Activated T-helper 1 cell treated with anti-CD3 and anti-CD28 coated beads, Interleukin-12 subunit alpha, Interleukin-12 subunit beta, Interleukin-2, Interleukin-4 antibody, amounts not matched to agents 30 ng/mL and 10 ng/mL and 1 ng/mL, durations not matched to agents 14 hours and 24 hours and 36 hours (primary cell): Measurements from ENCODE around the gene ATOH8. TPM values are rescaled to one million over a fixed set of nuclear protein-coding genes. Genes with fewer than 3 reads are reported as not detected.

Experiments
- DNase-seq: peaks from one replicate; pipeline ENCODE4 v3.0.0; 2021; ENCODE audit warnings: low spot score
- H3K27ac Mint-ChIP-seq: one replicate; pipeline ENCODE4 v1.8.0; 2021; ENCODE audit warnings: mild to moderate bottlenecking, mixed read lengths
- H3K27me3 Mint-ChIP-seq: one replicate; pipeline ENCODE4 v1.8.0; 2022; ENCODE audit warnings: mild to moderate bottlenecking, moderate library complexity, mixed read lengths; ENCODE audit not compliant: insufficient read depth
- H3K36me3 Mint-ChIP-seq: one replicate; pipeline ENCODE4 v1.8.0; 2021; ENCODE audit warnings: low read depth, mixed read lengths
- H3K4me1 Mint-ChIP-seq: one replicate; pipeline ENCODE4 v1.8.0; 2021; ENCODE audit warnings: low read depth, mixed read lengths
- H3K4me3 Mint-ChIP-seq: one replicate; pipeline ENCODE4 v1.8.0; 2021; ENCODE audit warnings: mild to moderate bottlenecking, moderate library complexity, mixed read lengths
- H3K9me3 Mint-ChIP-seq: one replicate; pipeline ENCODE4 v1.8.0; 2021; ENCODE audit warnings: mixed read lengths
- intact Hi-C: fragments of 100-400 bp; cut with micrococcal nuclease; formaldehyde crosslinking; loops from one replicate; pipeline ENCODE4 v1.15.1; 2024
- total RNA-seq: library from RNA; stranded (reverse); gene quantifications from 2 replicates; pipeline ENCODE4 v1.2.3, GENCODE V29; 2022

ATOH8 gene, protein sequence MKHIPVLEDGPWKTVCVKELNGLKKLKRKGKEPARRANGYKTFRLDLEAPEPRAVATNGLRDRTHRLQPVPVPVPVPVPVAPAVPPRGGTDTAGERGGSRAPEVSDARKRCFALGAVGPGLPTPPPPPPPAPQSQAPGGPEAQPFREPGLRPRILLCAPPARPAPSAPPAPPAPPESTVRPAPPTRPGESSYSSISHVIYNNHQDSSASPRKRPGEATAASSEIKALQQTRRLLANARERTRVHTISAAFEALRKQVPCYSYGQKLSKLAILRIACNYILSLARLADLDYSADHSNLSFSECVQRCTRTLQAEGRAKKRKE
- 0.29 and 0.47 TPM in 2 replicates for total RNA-seq

DNA sequence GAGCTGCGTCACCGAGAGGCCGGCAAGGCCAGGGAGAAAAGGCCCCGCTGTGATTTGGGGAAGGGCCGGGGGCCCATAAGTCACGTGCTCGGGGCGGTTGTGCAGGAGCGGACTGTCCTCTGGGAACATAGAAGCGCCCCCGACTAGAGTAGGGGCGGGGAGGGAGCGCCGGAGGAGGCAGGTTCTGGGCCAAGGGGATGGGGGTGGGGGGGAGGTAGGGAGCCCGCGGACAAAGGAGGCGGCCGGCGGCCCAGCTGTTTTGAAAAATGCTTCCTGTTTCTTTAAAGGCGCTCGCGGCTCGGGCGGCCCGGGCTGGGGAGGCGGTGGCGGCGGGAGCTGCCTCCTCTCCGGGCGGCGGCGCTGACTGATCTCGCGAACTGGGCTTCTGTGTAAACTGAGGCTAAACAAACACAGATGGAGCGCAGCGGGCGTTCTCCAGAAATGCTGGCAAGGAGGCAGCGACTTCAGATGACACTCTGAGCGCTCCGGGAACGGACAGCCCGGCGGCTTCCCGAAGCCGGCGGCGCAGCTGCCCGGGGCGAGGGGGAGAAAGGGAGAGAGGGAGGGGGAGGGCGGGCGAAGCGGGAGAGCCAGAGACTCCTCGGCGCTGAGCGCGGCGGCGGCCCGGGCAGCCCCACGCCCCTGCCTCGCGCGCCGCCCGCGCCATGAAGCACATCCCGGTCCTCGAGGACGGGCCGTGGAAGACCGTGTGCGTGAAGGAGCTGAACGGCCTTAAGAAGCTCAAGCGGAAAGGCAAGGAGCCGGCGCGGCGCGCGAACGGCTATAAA lies at the start of gene ATOH8:
ATOH8 (plus strand) TSS at position 467 of the 788 bp plus-strand sequence; CDS start at position 666, 199 bp downstream.
- intact Hi-C loops = loop anchor here (1.0 to 5.0 kb wide), 2 partner anchors 74 to 284 kb away; no protein-coding TSS in a partner anchor

DNA sequence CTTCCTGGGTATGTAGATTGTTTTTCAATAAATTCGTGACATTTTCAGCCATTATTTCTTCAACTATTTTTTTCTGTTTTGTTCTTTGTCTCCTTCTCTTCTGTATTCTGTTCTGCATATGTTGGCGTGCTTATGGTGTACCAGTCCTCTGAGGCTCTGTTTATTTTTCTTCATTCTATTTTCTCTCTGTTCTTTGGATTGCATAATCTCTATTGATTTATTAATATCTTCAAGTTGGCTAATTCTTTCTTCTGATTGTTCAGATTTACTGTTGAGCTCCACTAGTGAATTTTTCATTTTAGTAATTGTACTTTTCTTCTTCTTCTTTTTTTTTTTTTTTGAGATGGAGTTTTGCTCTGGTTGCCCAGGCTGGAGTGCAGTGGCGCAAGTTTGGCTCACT lies 49.8 kb upstream of the ATOH8 start:
- H3K36me3 Mint-ChIP-seq = no peaks in the 10 kb centered on the region
- no peak for DNase-seq
- H3K27me3 Mint-ChIP-seq = no peaks in the 10 kb centered on the region
- H3K9me3 Mint-ChIP-seq = no peaks in the 10 kb centered on the region
- no peak overlapping the region for H3K4me3 Mint-ChIP-seq
- peak overlapping the region; percentile 68 for H3K27ac Mint-ChIP-seq
- intact Hi-C loops = no loop called here
- H3K4me1 Mint-ChIP-seq = peaks cover 66% of the 10 kb centered on the region

More for the DNA sequence above, at the start of gene ATOH8:
- DNase-seq = peak; percentile 30
- peak within 1 kb of the TSS; percentile 52 for H3K27ac Mint-ChIP-seq
- no peaks in the 10 kb centered on the region for H3K9me3 Mint-ChIP-seq
- H3K4me1 Mint-ChIP-seq = peaks cover 13% of the 10 kb centered on the region
- H3K4me3 Mint-ChIP-seq = peak within 1 kb of the TSS; percentile 86
- H3K27me3 Mint-ChIP-seq = peaks cover 61% of the 10 kb centered on the region
- no peaks in the 10 kb centered on the region for H3K36me3 Mint-ChIP-seq

GRCh38 chr2:85704800-85705679 lies 48.8 kb upstream of the ATOH8 start:
- intact Hi-C loops = loop anchor here (5.0 kb wide), 1 partner anchor 332 kb away; no protein-coding TSS in a partner anchor
- Mint-ChIP-seq H3K4me1 (peaks cover 72% of the 10 kb centered on the region), H3K27ac (peak overlapping the region; percentile 93)

DNA sequence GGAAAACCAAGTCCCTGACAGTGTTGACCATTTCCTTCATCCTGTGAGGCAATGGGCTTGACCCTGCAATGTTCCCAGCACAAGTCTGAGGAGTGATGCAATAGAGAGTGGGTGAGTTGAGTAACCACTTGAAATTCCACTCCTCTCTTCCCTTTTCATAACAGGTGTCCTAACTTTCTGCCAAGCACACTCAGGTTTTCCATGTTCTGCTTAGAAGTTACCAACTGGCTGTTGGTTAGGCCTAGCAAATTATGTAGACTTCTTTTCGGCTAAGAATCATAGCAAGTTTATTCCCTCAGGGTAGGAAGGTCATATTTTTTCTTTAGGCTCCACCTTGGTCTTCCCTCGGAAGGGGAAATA lies 48.1 kb upstream of the ATOH8 start:
- Mint-ChIP-seq H3K4me1 (peaks cover 78% of the 10 kb centered on the region), H3K27me3 (no peaks in the 10 kb centered on the region), H3K27ac (peak overlapping the region; percentile 93)

More at GRCh38 chr2:85704800-85705679, 48.8 kb upstream of the ATOH8 start:
- H3K36me3 Mint-ChIP-seq = no peaks in the 10 kb centered on the region
- peak; percentile 49 for DNase-seq
- peak overlapping the region; percentile 47 for H3K4me3 Mint-ChIP-seq
- no peaks in the 10 kb centered on the region for H3K27me3 Mint-ChIP-seq
- H3K9me3 Mint-ChIP-seq = no peaks in the 10 kb centered on the region

GRCh38 chr2:85706063-85706462 lies 47.7 kb upstream of the ATOH8 start:
- intact Hi-C loops = loop anchor here (5.0 kb wide), 1 partner anchor 331 kb away; no protein-coding TSS in a partner anchor
- peak overlapping the region; percentile 1 for H3K4me3 Mint-ChIP-seq
- peak overlapping the region; percentile 93 for H3K27ac Mint-ChIP-seq
- peaks cover 82% of the 10 kb centered on the region for H3K4me1 Mint-ChIP-seq
- no peaks in the 10 kb centered on the region for H3K36me3 Mint-ChIP-seq
- no peaks in the 10 kb centered on the region for H3K9me3 Mint-ChIP-seq
- DNase-seq = no peak
- H3K27me3 Mint-ChIP-seq = no peaks in the 10 kb centered on the region

More for the DNA sequence above, 48.1 kb upstream of the ATOH8 start:
- Mint-ChIP-seq H3K4me3 (peak overlapping the region; percentile 1), H3K9me3 (no peaks in the 10 kb centered on the region), H3K36me3 (no peaks in the 10 kb centered on the region)
- no peak for DNase-seq
- intact Hi-C loops = loop anchor here (5.0 kb wide), 1 partner anchor 332 kb away; no protein-coding TSS in a partner anchor

- DNase-seq = no peak
- Mint-ChIP-seq H3K36me3 (no peaks in the 10 kb centered on the region), H3K4me1 (peaks cover 85% of the 10 kb centered on the region), H3K4me3 (peak overlapping the region; percentile 50), H3K27ac (peak overlapping the region; percentile 94), H3K27me3 (no peaks in the 10 kb centered on the region), H3K9me3 (no peaks in the 10 kb centered on the region)
- intact Hi-C loops = loop anchor here (1.0 to 5.0 kb wide), 4 partner anchors 10 to 331 kb away; no protein-coding TSS in a partner anchor
Observed at GRCh38 chr2:85706599-85707296, 47.0 kb upstream of the ATOH8 start.

DNA sequence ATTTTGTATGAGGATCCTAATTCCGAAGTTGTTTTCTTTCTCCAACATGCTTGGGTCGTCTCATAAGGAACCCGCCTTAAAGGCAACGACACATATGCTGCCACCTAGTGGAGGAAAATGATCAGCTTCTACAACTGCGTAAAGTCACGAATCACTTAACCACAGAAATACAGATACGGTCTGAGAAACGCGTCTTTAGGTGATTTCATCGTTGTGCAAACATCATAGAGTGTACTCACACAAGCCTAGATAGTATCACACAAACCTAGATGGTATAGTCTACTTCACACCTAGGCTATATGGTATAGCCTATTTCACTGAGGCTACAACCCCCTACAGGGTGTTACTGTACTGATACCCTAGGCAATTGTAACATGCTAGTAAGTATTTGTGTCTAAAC lies 46.5 kb upstream of the ATOH8 start:
- Mint-ChIP-seq H3K27me3 (no peaks in the 10 kb centered on the region), H3K4me3 (peak overlapping the region; percentile 50), H3K4me1 (peaks cover 79% of the 10 kb centered on the region), H3K36me3 (no peaks in the 10 kb centered on the region), H3K9me3 (no peaks in the 10 kb centered on the region), H3K27ac (peak overlapping the region; percentile 94)
- peak; percentile 76 for DNase-seq
- intact Hi-C loops = loop anchor here (1.0 to 5.0 kb wide), 4 partner anchors 11 to 330 kb away; no protein-coding TSS in a partner anchor

- Mint-ChIP-seq H3K27ac (peak overlapping the region; percentile 59), H3K27me3 (no peaks in the 10 kb centered on the region), H3K4me3 (no peak overlapping the region), H3K9me3 (no peaks in the 10 kb centered on the region), H3K4me1 (peaks cover 73% of the 10 kb centered on the region), H3K36me3 (no peaks in the 10 kb centered on the region)
- intact Hi-C loops = loop anchor here (5.0 kb wide), 1 partner anchor 329 kb away; no protein-coding TSS in a partner anchor
- DNase-seq = no peak
Observed at GRCh38 chr2:85708641-85709040, 45.1 kb upstream of the ATOH8 start.

- DNase-seq = no peak
- Mint-ChIP-seq H3K27me3 (no peaks in the 10 kb centered on the region), H3K4me1 (peaks cover 81% of the 10 kb centered on the region), H3K9me3 (no peaks in the 10 kb centered on the region), H3K36me3 (no peaks in the 10 kb centered on the region), H3K4me3 (no peak overlapping the region), H3K27ac (peak overlapping the region; percentile 13)
- intact Hi-C loops = loop anchor here (5.0 kb wide), 1 partner anchor 328 kb away; no protein-coding TSS in a partner anchor
Observed at GRCh38 chr2:85709401-85709811, 44.4 kb upstream of the ATOH8 start.

GRCh38 chr2:85710687-85711577 lies 42.9 kb upstream of the ATOH8 start:
- intact Hi-C loops = no loop called here
- Mint-ChIP-seq H3K4me1 (peaks cover 77% of the 10 kb centered on the region), H3K27me3 (no peaks in the 10 kb centered on the region), H3K9me3 (no peaks in the 10 kb centered on the region), H3K36me3 (no peaks in the 10 kb centered on the region), H3K27ac (peak overlapping the region; percentile 4), H3K4me3 (no peak overlapping the region)
- DNase-seq = no peak

- peaks cover 77% of the 10 kb centered on the region for H3K4me1 Mint-ChIP-seq
- H3K9me3 Mint-ChIP-seq = no peaks in the 10 kb centered on the region
- H3K27me3 Mint-ChIP-seq = no peaks in the 10 kb centered on the region
- intact Hi-C loops = no loop called here
- H3K4me3 Mint-ChIP-seq = no peak overlapping the region
- no peak overlapping the region for H3K27ac Mint-ChIP-seq
- no peak for DNase-seq
- no peaks in the 10 kb centered on the region for H3K36me3 Mint-ChIP-seq
Observed at GRCh38 chr2:85711578-85712060, 42.2 kb upstream of the ATOH8 start.
